Cardiac muscle cell (in vitro differentiated cells and primary cell): ENCODE results near the gene DNAH2. TPM values are rescaled to one million over a fixed set of nuclear protein-coding genes. Genes with fewer than 3 reads are reported as not detected.
A peak's percentile ranks its signal among the peaks of the same experiment; 100 is the strongest.

ENCODE experiments used
- DNase-seq, 2 donors: peaks; one replicate each; pipeline versions ENCODE4 v3.0.0 to v3.0.0-alpha.2; 2010 to 2017; ENCODE audit warnings: low read depth in 1 of 2, low spot score in 1 of 2
- H3K27ac ChIP-seq: fragments of 200-600 bp; sonication (generic); 2 replicates; pipeline ENCODE4 v1.5.1; 2016
- H3K27me3 ChIP-seq: fragments of 200-600 bp; sonication (generic); 2 replicates; pipeline ENCODE4 v1.6.0; 2016; ENCODE audit warnings: control low read depth
- H3K36me3 ChIP-seq: fragments of 200-600 bp; sonication (generic); 2 replicates; pipeline ENCODE4 v1.5.1; 2016; ENCODE audit warnings: control low read depth
- H3K4me1 ChIP-seq: fragments of 200-600 bp; sonication (generic); 2 replicates; pipeline ENCODE4 v1.8.1; 2017; ENCODE audit warnings: low read depth, mild to moderate bottlenecking, mixed run types
- H3K4me3 ChIP-seq: fragments of 200-600 bp; sonication (generic); 2 replicates; pipeline ENCODE4 v1.5.1; 2016; ENCODE audit warnings: mild to moderate bottlenecking
- H3K9me3 ChIP-seq: fragments of 200-600 bp; sonication (generic); 2 replicates; pipeline ENCODE4 v1.5.1; 2017; ENCODE audit warnings: low read depth, mild to moderate bottlenecking, control low read depth
- polyA plus RNA-seq: library from polyadenylated mRNA; unstranded; fragments of >200 nt; fragmentation: Nextera tagmentation; extraction: Ambion mirVana; gene quantifications from 2 replicates; pipeline ENCODE4 v1.2.1, GENCODE V29; 2016
- total RNA-seq: library from RNA; depleted of rRNA; stranded (reverse); fragments of >200 nt; gene quantifications from 2 replicates; pipeline ENCODE4 v1.2.3, GENCODE V29; 2016
- TF ChIP-seq, protein P1 (sequence below): IDR thresholded peaks from 2 replicates; pipeline ENCODE4 v1.5.1; 2012; ENCODE audit warnings: low read depth, mild to moderate bottlenecking, low read length

DNAH2 gene
- total and polyA plus RNA-seq, 2 experiments from 2014 or later: 0.42 to 3.0 TPM

DNA sequence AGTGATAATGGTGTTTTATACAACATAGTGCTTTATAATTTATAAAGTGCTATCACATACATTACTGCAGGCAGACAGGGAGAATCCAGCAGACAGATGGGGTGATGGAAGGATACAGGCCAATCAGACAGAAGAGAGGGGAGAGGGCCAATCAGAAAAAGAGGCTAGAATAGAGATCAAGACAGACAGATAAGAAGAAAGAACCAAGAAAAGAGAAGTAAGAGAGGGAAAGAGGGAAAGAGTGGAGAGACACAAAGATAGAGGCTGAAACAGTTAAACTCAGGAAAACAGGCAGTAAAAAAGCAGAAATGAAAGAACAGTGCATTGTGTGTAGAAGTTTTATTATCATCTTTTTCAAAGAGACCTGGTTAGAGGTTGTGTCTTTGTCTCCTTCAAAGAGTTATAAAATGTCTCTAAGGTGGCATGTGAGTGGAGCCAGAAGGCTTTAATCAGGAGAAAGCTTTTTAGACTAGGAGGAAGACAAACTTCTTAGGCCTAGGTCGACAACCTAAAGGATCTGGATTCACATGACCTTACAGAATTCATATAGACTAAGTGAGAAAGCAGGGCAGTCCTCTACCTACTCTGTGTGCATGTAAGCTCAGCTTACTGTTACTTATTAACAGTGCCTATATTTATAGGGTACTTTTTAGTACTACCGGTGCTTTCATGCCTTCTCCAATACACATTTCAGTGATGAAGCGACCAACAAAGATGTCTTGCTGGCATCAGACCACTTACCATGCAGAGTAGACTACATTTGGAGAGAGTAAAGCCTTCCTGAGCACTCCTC lies 162.7 kb downstream of the DNAH2 start:
- peak overlapping the region; percentile 47 for H3K27ac ChIP-seq

DNA sequence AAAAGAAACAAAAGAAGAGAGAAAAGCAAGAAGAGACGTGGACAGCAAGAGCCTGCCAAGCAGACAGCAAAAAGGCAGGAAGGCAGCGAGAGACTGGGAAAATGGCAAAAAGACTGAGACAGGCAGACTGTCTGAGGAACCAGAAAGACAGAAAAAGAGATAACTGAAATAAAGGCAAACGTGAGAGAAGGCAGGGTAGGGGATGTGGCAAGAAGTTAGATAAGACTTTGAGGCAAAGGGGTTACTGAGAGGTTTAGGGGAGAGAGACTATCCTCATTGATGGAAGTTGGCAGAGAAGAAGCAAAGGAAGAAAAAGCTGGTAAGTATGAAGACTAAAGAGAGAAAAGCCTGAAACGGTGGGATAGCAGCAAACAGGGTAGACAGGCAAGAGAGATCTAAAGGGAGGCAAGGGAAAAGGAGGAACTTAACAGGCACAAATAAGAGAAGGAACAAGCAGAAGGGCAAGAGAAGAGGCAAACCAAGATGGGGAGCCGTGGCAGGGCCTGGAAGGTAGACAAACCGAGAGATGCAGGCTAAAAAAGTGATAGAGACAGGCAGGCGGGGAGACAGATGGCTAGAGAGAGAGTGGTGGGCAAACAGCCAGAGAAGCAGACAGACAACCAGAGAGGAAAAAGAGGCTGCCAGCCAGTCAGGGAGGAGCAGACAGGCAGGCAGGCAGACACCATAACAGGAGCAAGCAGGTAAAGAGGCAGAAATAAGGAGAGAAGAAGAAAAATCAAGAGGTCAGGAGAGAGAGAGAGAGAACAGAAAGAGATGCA lies 163.9 kb downstream of the DNAH2 start:
- peaks cover 16% of the 10 kb centered on the region for H3K36me3 ChIP-seq
- peak in 1 of 2 donors; percentile 35 for DNase-seq
- H3K27me3 ChIP-seq: no peaks in the 10 kb centered on the region
- no peaks in the 10 kb centered on the region for H3K9me3 ChIP-seq
- H3K4me1 ChIP-seq: peaks cover 14% of the 10 kb centered on the region
- no peak overlapping the region for H3K4me3 ChIP-seq
- TF ChIP-seq, protein P1, sequence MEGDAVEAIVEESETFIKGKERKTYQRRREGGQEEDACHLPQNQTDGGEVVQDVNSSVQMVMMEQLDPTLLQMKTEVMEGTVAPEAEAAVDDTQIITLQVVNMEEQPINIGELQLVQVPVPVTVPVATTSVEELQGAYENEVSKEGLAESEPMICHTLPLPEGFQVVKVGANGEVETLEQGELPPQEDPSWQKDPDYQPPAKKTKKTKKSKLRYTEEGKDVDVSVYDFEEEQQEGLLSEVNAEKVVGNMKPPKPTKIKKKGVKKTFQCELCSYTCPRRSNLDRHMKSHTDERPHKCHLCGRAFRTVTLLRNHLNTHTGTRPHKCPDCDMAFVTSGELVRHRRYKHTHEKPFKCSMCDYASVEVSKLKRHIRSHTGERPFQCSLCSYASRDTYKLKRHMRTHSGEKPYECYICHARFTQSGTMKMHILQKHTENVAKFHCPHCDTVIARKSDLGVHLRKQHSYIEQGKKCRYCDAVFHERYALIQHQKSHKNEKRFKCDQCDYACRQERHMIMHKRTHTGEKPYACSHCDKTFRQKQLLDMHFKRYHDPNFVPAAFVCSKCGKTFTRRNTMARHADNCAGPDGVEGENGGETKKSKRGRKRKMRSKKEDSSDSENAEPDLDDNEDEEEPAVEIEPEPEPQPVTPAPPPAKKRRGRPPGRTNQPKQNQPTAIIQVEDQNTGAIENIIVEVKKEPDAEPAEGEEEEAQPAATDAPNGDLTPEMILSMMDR: no peak
- peak overlapping the region; percentile 47 for H3K27ac ChIP-seq

More for the DNA sequence above, 162.7 kb downstream of the DNAH2 start:
- TF ChIP-seq, protein P1: no peak
- peaks cover 14% of the 10 kb centered on the region for H3K4me1 ChIP-seq
- DNase-seq: no peak
- peaks cover 16% of the 10 kb centered on the region for H3K36me3 ChIP-seq
- no peaks in the 10 kb centered on the region for H3K27me3 ChIP-seq
- H3K9me3 ChIP-seq: no peaks in the 10 kb centered on the region
- no peak overlapping the region for H3K4me3 ChIP-seq

DNA sequence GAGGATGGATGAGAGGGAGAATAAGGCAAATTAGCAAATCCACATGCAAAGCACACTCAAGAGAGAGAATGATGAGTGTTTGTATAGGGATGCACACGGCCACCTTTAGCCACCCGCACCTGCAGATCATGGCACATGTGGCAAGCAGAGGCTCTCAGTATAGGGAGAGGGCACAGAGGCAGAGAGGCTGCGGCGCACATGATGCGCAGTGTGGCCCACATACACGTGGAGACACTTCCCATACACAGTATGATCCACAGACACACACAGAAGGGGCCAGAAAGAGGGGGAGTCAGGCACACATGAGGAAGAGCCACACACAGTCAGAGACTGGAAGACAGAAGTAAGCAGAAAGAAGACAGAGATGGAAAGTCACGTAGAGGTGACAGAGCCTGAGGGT lies 164.5 kb downstream of the DNAH2 start:
- peak overlapping the region; percentile 16 for H3K27ac ChIP-seq
- H3K9me3 ChIP-seq: no peaks in the 10 kb centered on the region
- H3K4me1 ChIP-seq: peaks cover 20% of the 10 kb centered on the region
- no peaks in the 10 kb centered on the region for H3K27me3 ChIP-seq
- peaks cover 16% of the 10 kb centered on the region for H3K36me3 ChIP-seq
- no peak overlapping the region for H3K4me3 ChIP-seq
- TF ChIP-seq, protein P1: no peak
- no peak for DNase-seq

DNA sequence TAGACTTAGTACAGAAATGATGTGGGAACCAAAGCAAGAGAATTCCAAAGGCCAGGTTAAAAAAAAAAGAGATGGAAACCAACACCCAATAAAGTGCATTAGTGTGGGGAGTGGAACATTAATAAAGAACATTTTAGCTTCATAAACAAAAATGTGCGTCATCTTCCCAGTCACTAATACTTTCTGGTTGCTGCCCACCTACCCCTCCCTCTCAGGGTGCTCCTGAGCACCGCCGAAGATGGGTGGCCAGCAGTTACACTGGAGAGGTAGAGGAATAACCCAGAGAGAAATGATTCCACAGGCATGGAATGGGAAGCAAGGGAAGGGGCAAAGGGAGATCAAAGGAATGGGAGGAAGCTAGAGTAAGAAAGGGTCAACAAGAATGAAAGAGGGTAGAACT lies 165.1 kb downstream of the DNAH2 start:
- Histone ChIP-seq H3K36me3 (peaks cover 13% of the 10 kb centered on the region), H3K4me1 (peaks cover 23% of the 10 kb centered on the region), H3K27me3 (no peaks in the 10 kb centered on the region), H3K4me3 (no peak overlapping the region), H3K27ac (peak overlapping the region; percentile 56), H3K9me3 (no peaks in the 10 kb centered on the region)
- no peak for DNase-seq
- TF ChIP-seq, protein P1: no peak

Other genes with a start within 250 kb of the DNAH2 start
- gene ZBTB4, start 238.1 kb upstream of the DNAH2 start, total RNA-seq: 28.5 and 40.4 TPM in 2 replicates
- gene ZBTB4, start 238.1 kb upstream of the DNAH2 start, polyA plus RNA-seq: 17.9 and 26.6 TPM in 2 replicates
- not detected in 2 replicates for gene SLC35G6, start 236.3 kb upstream of the DNAH2 start, total RNA-seq
- gene SLC35G6, start 236.3 kb upstream of the DNAH2 start, polyA plus RNA-seq: 0.10 and 1.9 TPM in 2 replicates
- 40.7 and 41.3 TPM in 2 replicates for gene POLR2A, start 233.4 kb upstream of the DNAH2 start, total RNA-seq
- gene POLR2A, start 233.4 kb upstream of the DNAH2 start, polyA plus RNA-seq: 53.8 and 62.3 TPM in 2 replicates
- 4.1 and 11.7 TPM in 2 replicates for gene TNFSF12, start 168.7 kb upstream of the DNAH2 start, total RNA-seq
- 3.2 and 6.7 TPM in 2 replicates for gene TNFSF12, start 168.7 kb upstream of the DNAH2 start, polyA plus RNA-seq
- gene TNFSF13, start 159.0 kb upstream of the DNAH2 start, total RNA-seq: 3.1 and 7.4 TPM in 2 replicates
- gene TNFSF13, start 159.0 kb upstream of the DNAH2 start, polyA plus RNA-seq: 2.5 and 3.9 TPM in 2 replicates
- gene SENP3, start 155.8 kb upstream of the DNAH2 start, total RNA-seq: 71.5 and 78.9 TPM in 2 replicates
- gene SENP3, start 155.8 kb upstream of the DNAH2 start, polyA plus RNA-seq: 43.4 and 45.0 TPM in 2 replicates
- 0.35 and 0.39 TPM in 2 replicates for gene CD68, start 138.1 kb upstream of the DNAH2 start, total RNA-seq
- 0.23 TPM in 1 of 2 replicates, not detected in the other for gene CD68, start 138.1 kb upstream of the DNAH2 start, polyA plus RNA-seq
- gene MPDU1, start 133.9 kb upstream of the DNAH2 start, total RNA-seq: 90.9 and 128 TPM in 2 replicates
- gene MPDU1, start 133.9 kb upstream of the DNAH2 start, polyA plus RNA-seq: 63.6 and 86.9 TPM in 2 replicates
- gene SOX15, start 127.7 kb upstream of the DNAH2 start, total RNA-seq: 5.4 and 6.5 TPM in 2 replicates
- gene SOX15, start 127.7 kb upstream of the DNAH2 start, polyA plus RNA-seq: 5.3 and 5.9 TPM in 2 replicates
- 65.0 and 69.2 TPM in 2 replicates for gene FXR2, start 102.8 kb upstream of the DNAH2 start, total RNA-seq
- 60.5 and 65.5 TPM in 2 replicates for gene FXR2, start 102.8 kb upstream of the DNAH2 start, polyA plus RNA-seq
- 130 and 143 TPM in 2 replicates for gene SAT2, start 89.9 kb upstream of the DNAH2 start, total RNA-seq
- 142 and 148 TPM in 2 replicates for gene SAT2, start 89.9 kb upstream of the DNAH2 start, polyA plus RNA-seq
- 2.2 and 2.8 TPM in 2 replicates for gene SHBG, start 87.6 kb upstream of the DNAH2 start, total RNA-seq
- 3.9 and 5.6 TPM in 2 replicates for gene SHBG, start 87.6 kb upstream of the DNAH2 start, polyA plus RNA-seq
- gene ATP1B2, start 66.8 kb upstream of the DNAH2 start, total RNA-seq: 26.2 and 34.6 TPM in 2 replicates
- 157 TPM in 2 replicates for gene ATP1B2, start 66.8 kb upstream of the DNAH2 start, polyA plus RNA-seq
- gene TP53, start 30.3 kb upstream of the DNAH2 start, total RNA-seq: 28.9 and 30.9 TPM in 2 replicates
- 19.4 and 25.4 TPM in 2 replicates for gene TP53, start 30.3 kb upstream of the DNAH2 start, polyA plus RNA-seq
- gene WRAP53, start 29.3 kb upstream of the DNAH2 start, total RNA-seq: 11.5 and 12.0 TPM in 2 replicates
- 17.2 and 23.0 TPM in 2 replicates for gene WRAP53, start 29.3 kb upstream of the DNAH2 start, polyA plus RNA-seq
- gene EFNB3, start 12.5 kb upstream of the DNAH2 start, total RNA-seq: 60.2 and 70.3 TPM in 2 replicates
- 72.0 and 86.9 TPM in 2 replicates for gene EFNB3, start 12.5 kb upstream of the DNAH2 start, polyA plus RNA-seq
- 11.1 and 20.8 TPM in 2 replicates for gene KDM6B, start 116.5 kb downstream of the DNAH2 start, total RNA-seq
- gene KDM6B, start 116.5 kb downstream of the DNAH2 start, polyA plus RNA-seq: 9.0 and 9.7 TPM in 2 replicates
- 27.4 and 51.2 TPM in 2 replicates for gene TMEM88, start 137.3 kb downstream of the DNAH2 start, total RNA-seq
- gene TMEM88, start 137.3 kb downstream of the DNAH2 start, polyA plus RNA-seq: 31.3 and 66.1 TPM in 2 replicates
- 107 and 130 TPM in 2 replicates for gene NAA38, start 139.8 kb downstream of the DNAH2 start, total RNA-seq
- gene NAA38, start 139.8 kb downstream of the DNAH2 start, polyA plus RNA-seq: 158 and 168 TPM in 2 replicates
- 14.0 and 14.3 TPM in 2 replicates for gene CYB5D1, start 140.3 kb downstream of the DNAH2 start, total RNA-seq
- gene CYB5D1, start 140.3 kb downstream of the DNAH2 start, polyA plus RNA-seq: 10.7 and 13.7 TPM in 2 replicates
- 40.2 and 64.7 TPM in 2 replicates for gene CHD3, start 171.0 kb downstream of the DNAH2 start, total RNA-seq
- gene CHD3, start 171.0 kb downstream of the DNAH2 start, polyA plus RNA-seq: 15.9 and 19.7 TPM in 2 replicates
- gene RNF227, start 198.5 kb downstream of the DNAH2 start, total RNA-seq: 20.3 and 26.1 TPM in 2 replicates
- 5.2 and 5.8 TPM in 2 replicates for gene RNF227, start 198.5 kb downstream of the DNAH2 start, polyA plus RNA-seq
- gene KCNAB3, start 212.1 kb downstream of the DNAH2 start, total RNA-seq: 1.8 and 3.3 TPM in 2 replicates
- 1.3 and 1.4 TPM in 2 replicates for gene KCNAB3, start 212.1 kb downstream of the DNAH2 start, polyA plus RNA-seq
- gene TRAPPC1, start 214.2 kb downstream of the DNAH2 start, total RNA-seq: 92.0 and 110 TPM in 2 replicates
- gene TRAPPC1, start 214.2 kb downstream of the DNAH2 start, polyA plus RNA-seq: 340 and 386 TPM in 2 replicates
- 19.6 and 42.6 TPM in 2 replicates for gene CNTROB, start 214.5 kb downstream of the DNAH2 start, total RNA-seq
- gene CNTROB, start 214.5 kb downstream of the DNAH2 start, polyA plus RNA-seq: 23.1 and 44.0 TPM in 2 replicates